Trophoblast cell (in vitro differentiated cells and primary cell): ENCODE measurements around the gene AGPAT3.
A peak's percentile ranks its signal among the peaks of the same experiment; 100 is the strongest.

ENCODE experiments used
- DNase-seq, 2 donors: peaks; one replicate each; pipeline ENCODE4 v3.0.0-alpha.2; 2016
- H2AFZ ChIP-seq: 2 replicates; pipeline ENCODE4 v1.6.1; 2013; ENCODE audit warnings: low read length, moderate library complexity, mild to moderate bottlenecking; ENCODE audit not compliant: insufficient read depth, poor library complexity
- H2AK5ac ChIP-seq: 2 replicates; pipeline ENCODE4 v1.6.1; 2013; ENCODE audit warnings: mild to moderate bottlenecking, low read length
- H2BK120ac ChIP-seq: 2 replicates; pipeline ENCODE4 v1.6.1; 2013; ENCODE audit warnings: low read length, mild to moderate bottlenecking, moderate library complexity; ENCODE audit not compliant: insufficient read depth, poor library complexity
- H2BK12ac ChIP-seq: 2 replicates; pipeline ENCODE4 v1.6.1; 2013; ENCODE audit warnings: mild to moderate bottlenecking, low read length, moderate library complexity
- H2BK5ac ChIP-seq: 2 replicates; pipeline ENCODE4 v1.6.1; 2013; ENCODE audit warnings: low read length, low read depth, moderate library complexity, mild to moderate bottlenecking; ENCODE audit not compliant: poor library complexity
- H3K14ac ChIP-seq: 2 replicates; pipeline ENCODE4 v1.6.1; 2013; ENCODE audit warnings: mild to moderate bottlenecking, low read length
- H3K18ac ChIP-seq: 2 replicates; pipeline ENCODE4 v1.6.1; 2013; ENCODE audit warnings: mild to moderate bottlenecking, low read length
- H3K23ac ChIP-seq: 2 replicates; pipeline ENCODE4 v1.6.1; 2013; ENCODE audit warnings: low read length
- H3K27ac ChIP-seq: 2 replicates; pipeline ENCODE4 v1.5.1; 2013; ENCODE audit warnings: low read depth, mild to moderate bottlenecking, inconsistent platforms, low read length, moderate library complexity
- H3K27me3 ChIP-seq: 2 replicates; pipeline ENCODE4 v1.6.1; 2013; ENCODE audit warnings: inconsistent platforms, mild to moderate bottlenecking, low read length, moderate library complexity; ENCODE audit not compliant: insufficient read depth
- H3K36me3 ChIP-seq, 2 experiments: 1 replicate in 1 of 2; 2 replicates in 1 of 2; pipeline ENCODE4 v1.6.1; 2013; ENCODE audit warnings: low read length in 2 of 2, mild to moderate bottlenecking in 2 of 2, moderate library complexity in 1 of 2; ENCODE audit not compliant: insufficient read depth in 2 of 2, control insufficient read depth in 1 of 2
- H3K4ac ChIP-seq: 2 replicates; pipeline ENCODE4 v1.6.1; 2013; ENCODE audit warnings: low read depth, mild to moderate bottlenecking, low read length, moderate library complexity
- H3K4me1 ChIP-seq, 2 experiments: 1 replicate in 1 of 2; 2 replicates in 1 of 2; pipeline ENCODE4 v1.6.1; 2013; ENCODE audit warnings: low read length in 2 of 2, mild to moderate bottlenecking in 2 of 2, moderate library complexity in 1 of 2; ENCODE audit not compliant: insufficient read depth in 2 of 2, control insufficient read depth in 1 of 2
- H3K4me2 ChIP-seq: 2 replicates; pipeline ENCODE4 v1.6.1; 2013; ENCODE audit warnings: inconsistent platforms, mild to moderate bottlenecking, low read length, moderate library complexity
- H3K4me3 ChIP-seq: 2 replicates; pipeline ENCODE4 v1.5.1; 2013; ENCODE audit warnings: mild to moderate bottlenecking, low read depth, low read length, inconsistent platforms
- H3K79me1 ChIP-seq: one replicate; pipeline ENCODE4 v1.6.1; 2013; ENCODE audit warnings: low read length
- H3K79me2 ChIP-seq: 2 replicates; pipeline ENCODE4 v1.6.1; 2013; ENCODE audit warnings: low read length, mild to moderate bottlenecking; ENCODE audit not compliant: control insufficient read depth, insufficient read depth, poor library complexity
- H3K9ac ChIP-seq: 2 replicates; pipeline ENCODE4 v1.6.1; 2013; ENCODE audit warnings: mild to moderate bottlenecking, low read length
- H3K9me3 ChIP-seq: 2 replicates; pipeline ENCODE4 v1.6.1; 2013; ENCODE audit warnings: low read depth, mild to moderate bottlenecking, control low read depth, inconsistent platforms, low read length; ENCODE audit not compliant: insufficient read depth
- H4K12ac ChIP-seq: 2 replicates; pipeline ENCODE4 v1.6.1; 2013; ENCODE audit warnings: low read depth, mild to moderate bottlenecking, low read length, moderate library complexity
- H4K8ac ChIP-seq: 2 replicates; pipeline ENCODE4 v1.6.1; 2013; ENCODE audit warnings: low read depth, mild to moderate bottlenecking, low read length, moderate library complexity
- H4K91ac ChIP-seq: one replicate; pipeline ENCODE4 v1.6.1; 2013; ENCODE audit warnings: low read depth, mild to moderate bottlenecking, low read length, moderate library complexity
- WGBS: extraction: QIAGEN DNeasy Blood & Tissue Kit; methylation state at CpG from one replicate; pipeline ENCODE4 v1.1.7; 2013; ENCODE audit warnings: missing lambda C conversion rate; ENCODE audit not compliant: insufficient read length, insufficient coverage; ENCODE audit errors: extremely low coverage; 5-methylcytosine and 5-hydroxymethylcytosine counted together

Gene AGPAT3

DNA sequence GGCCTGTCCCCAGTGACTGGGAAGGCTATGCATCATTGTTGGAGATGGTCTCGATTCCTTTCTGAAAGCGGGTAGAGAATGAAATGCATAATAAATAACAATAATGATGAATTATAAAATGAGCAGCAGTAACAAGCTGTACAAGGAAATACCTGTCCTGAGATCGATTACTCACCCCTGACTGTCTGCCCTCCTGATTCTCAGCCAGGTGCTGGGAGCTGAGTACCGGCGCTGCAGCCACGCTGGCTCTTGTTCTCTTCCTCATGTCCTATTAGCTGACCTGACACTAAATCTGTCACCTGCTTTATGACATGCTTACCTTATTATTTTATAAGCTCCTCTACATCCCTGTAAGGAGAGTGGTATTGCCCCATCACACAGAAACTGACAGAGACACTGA lies 3.4 kb downstream of the AGPAT3 start:
- Histone ChIP-seq H3K36me3 (peaks cover 2 to 3% of the 10 kb centered on the region in 2 experiments), H4K12ac (no peak overlapping the region), H3K4ac (no peak overlapping the region), H2BK120ac (no peak overlapping the region), H2BK5ac (no peak overlapping the region), H3K9ac (no peak overlapping the region), H3K18ac (no peak overlapping the region), H2AK5ac (no peak overlapping the region), H2AFZ (no peak overlapping the region), H3K79me2 (no peaks in the 10 kb centered on the region), H3K4me2 (no peak overlapping the region), H3K4me1 (peaks cover 5 to 10% of the 10 kb centered on the region in 2 experiments), H2BK12ac (no peak overlapping the region), H3K79me1 (peaks cover 3% of the 10 kb centered on the region), H3K27ac (no peak overlapping the region), H3K14ac (no peak overlapping the region), H4K8ac (no peak overlapping the region), H3K9me3 (no peaks in the 10 kb centered on the region), H3K27me3 (peaks cover 8% of the 10 kb centered on the region), H4K91ac (no peak overlapping the region), H3K23ac (no peak overlapping the region), H3K4me3 (no peak overlapping the region)
- WGBS: no CpG with 5 or more reads among the region's 6 CpGs
- no peak for DNase-seq

DNA sequence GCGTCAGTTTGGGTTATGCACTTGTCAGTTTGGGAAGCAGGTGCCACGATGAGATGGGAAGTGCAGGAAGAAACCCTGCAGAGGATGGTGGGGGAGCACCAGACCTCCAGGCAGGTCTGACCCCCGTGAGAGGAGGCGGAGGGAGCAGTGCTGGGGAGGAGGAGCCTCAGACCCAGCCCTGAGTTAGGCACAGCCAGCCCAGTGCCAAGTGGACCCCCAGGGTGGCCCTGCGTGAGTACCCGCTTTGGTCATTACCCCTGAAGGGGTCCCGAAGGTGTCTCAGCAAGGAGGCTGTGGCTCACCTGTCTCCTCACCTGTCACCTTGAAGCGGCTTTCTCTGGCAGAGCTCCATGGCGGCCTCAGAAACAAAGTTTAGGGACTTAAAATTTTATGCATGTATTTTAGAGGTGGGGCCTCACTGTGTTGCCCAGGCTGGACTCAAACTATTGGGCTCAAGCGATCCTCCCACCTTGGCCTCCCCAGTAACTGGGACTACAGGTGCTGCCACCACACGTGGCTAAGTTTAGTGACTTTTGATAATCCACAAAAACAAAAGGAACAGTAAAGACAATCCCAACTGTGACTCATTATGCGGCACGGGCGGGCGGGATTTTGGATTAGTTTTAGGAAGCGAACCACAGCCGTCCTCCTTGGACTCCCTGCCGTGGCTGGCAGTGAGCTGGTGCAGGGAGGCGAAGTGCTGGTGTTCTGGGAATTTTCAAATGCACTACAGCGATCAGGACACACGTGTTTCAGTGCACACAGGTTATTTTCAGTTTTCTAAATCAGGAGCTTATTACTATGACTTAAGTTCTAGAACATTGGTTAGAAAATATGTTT lies 4.7 kb downstream of the AGPAT3 start:
- H3K4ac ChIP-seq: no peak overlapping the region
- H3K27ac ChIP-seq: no peak overlapping the region
- peaks cover 2% of the 10 kb centered on the region for H3K27me3 ChIP-seq
- no peak overlapping the region for H2AK5ac ChIP-seq
- no peak overlapping the region for H3K4me3 ChIP-seq
- no peak overlapping the region for H2BK120ac ChIP-seq
- no peak overlapping the region for H4K8ac ChIP-seq
- peaks cover 3% of the 10 kb centered on the region for H3K79me1 ChIP-seq
- H3K14ac ChIP-seq: no peak overlapping the region
- H3K9me3 ChIP-seq: no peaks in the 10 kb centered on the region
- no peak overlapping the region for H4K91ac ChIP-seq
- no peak overlapping the region for H4K12ac ChIP-seq
- no peak overlapping the region for H3K18ac ChIP-seq
- H3K36me3 ChIP-seq: peaks cover 2 to 3% of the 10 kb centered on the region in 2 experiments
- H3K23ac ChIP-seq: peak overlapping the region; percentile 33
- no peak overlapping the region for H3K9ac ChIP-seq
- peaks cover 2 to 5% of the 10 kb centered on the region in 2 experiments for H3K4me1 ChIP-seq
- no peaks in the 10 kb centered on the region for H3K79me2 ChIP-seq
- WGBS: no CpG with 5 or more reads among the region's 21 CpGs
- DNase-seq: no peak
- no peak overlapping the region for H2BK5ac ChIP-seq
- no peak overlapping the region for H3K4me2 ChIP-seq
- H2BK12ac ChIP-seq: no peak overlapping the region
- H2AFZ ChIP-seq: no peak overlapping the region

DNA sequence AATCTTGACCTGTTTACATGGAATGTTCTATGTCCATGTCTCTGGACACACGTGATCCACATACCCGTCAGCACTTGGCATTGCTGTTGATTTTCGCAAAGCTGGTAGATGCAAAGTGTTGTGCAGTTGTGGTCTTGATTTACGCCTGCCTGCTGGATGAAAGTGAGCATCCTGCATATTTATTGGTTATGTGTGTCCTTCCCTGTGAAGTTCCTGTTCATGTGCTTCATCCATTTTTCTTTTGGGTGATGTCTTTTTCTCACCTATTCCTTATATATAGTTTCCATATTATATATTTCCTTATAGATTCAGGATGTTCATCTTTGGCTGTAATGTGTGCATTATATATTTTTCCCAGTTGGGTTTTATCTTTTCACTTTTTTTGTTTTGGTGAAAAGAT lies 6.5 kb downstream of the AGPAT3 start:
- H3K18ac ChIP-seq: no peak overlapping the region
- no peak overlapping the region for H2BK12ac ChIP-seq
- no CpG with 5 or more reads among the region's 4 CpGs for WGBS

DNA sequence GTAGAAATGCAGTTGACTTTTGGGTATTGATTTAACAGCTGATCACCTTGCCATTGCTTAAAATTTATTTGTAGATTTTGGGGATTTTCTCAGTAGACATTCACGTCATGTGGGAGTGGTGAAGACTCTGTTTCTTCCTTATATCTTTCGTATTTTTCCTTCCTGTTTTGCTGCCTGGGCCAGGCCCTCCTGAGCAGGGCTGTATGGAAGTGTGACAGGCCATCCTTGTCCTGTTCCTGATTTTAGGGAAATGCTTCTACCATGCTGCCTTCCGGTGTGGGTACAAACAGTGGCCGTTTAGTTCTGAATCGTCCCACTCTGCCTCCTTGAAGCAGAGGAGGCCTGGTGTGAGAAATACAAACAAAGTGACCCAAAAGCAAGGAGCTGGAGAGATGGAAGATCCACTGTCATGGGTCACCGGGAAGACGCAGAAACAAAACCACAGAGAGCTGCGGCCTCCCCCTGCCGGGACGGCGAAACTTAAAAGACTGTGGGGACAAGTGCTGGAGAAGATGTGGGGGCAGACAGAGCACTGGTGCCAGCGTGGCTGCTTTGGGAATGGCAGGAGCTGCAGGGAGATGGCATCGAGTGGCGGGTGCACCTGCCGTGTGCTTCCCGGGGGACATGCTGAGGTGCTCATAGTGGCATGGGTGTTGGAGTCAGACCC lies 7.6 kb downstream of the AGPAT3 start:
- Histone ChIP-seq H2AFZ (no peak overlapping the region), H3K4me2 (no peak overlapping the region), H3K23ac (no peak overlapping the region), H3K9ac (no peak overlapping the region), H3K14ac (no peak overlapping the region), H2BK5ac (no peak overlapping the region), H3K18ac (no peak overlapping the region), H4K12ac (no peak overlapping the region), H3K27ac (no peak overlapping the region), H3K4me3 (no peak overlapping the region), H3K9me3 (no peaks in the 10 kb centered on the region), H3K4me1 (no peaks in the 10 kb centered on the region), H3K79me2 (no peaks in the 10 kb centered on the region), H4K91ac (no peak overlapping the region), H3K36me3 (peaks cover 2 to 3% of the 10 kb centered on the region in 2 experiments), H2BK120ac (no peak overlapping the region), H2BK12ac (no peak overlapping the region), H2AK5ac (no peak overlapping the region), H4K8ac (no peak overlapping the region), H3K27me3 (no peaks in the 10 kb centered on the region), H3K4ac (no peak overlapping the region), H3K79me1 (no peaks in the 10 kb centered on the region)
- no peak for DNase-seq
- no CpG with 5 or more reads among the region's 16 CpGs for WGBS

More for the DNA sequence above, 6.5 kb downstream of the AGPAT3 start:
- Histone ChIP-seq H4K12ac (no peak overlapping the region), H4K8ac (no peak overlapping the region), H3K36me3 (peaks cover 2 to 3% of the 10 kb centered on the region in 2 experiments), H3K14ac (no peak overlapping the region), H3K79me2 (no peaks in the 10 kb centered on the region), H3K27me3 (no peaks in the 10 kb centered on the region), H3K4me2 (no peak overlapping the region), H3K23ac (no peak overlapping the region), H3K27ac (no peak overlapping the region), H2AK5ac (no peak overlapping the region), H3K4ac (no peak overlapping the region), H4K91ac (no peak overlapping the region), H3K4me1 (peaks cover 0 to 4% of the 10 kb centered on the region in 2 experiments), H2AFZ (no peak overlapping the region), H3K79me1 (no peaks in the 10 kb centered on the region), H2BK5ac (no peak overlapping the region), H3K9ac (no peak overlapping the region), H2BK120ac (no peak overlapping the region), H3K9me3 (no peaks in the 10 kb centered on the region), H3K4me3 (no peak overlapping the region)
- DNase-seq: no peak
